Measurements from ENCODE around the gene MKI67. TPM values are rescaled to one million over a fixed set of nuclear protein-coding genes. Genes with fewer than 3 reads are reported as not detected.

MKI67 gene
- total RNA-seq, 3 donors from 2014 or later (not counting 1 experiment from before 2014, with no cell fraction given) = 5.3 to 10.0 (median 6.8) TPM

GRCh38 chr10:128074589-128074988, 51.6 kb downstream of the MKI67 start:
- Mint-ChIP-seq H3K9me3 (no peaks in the 10 kb centered on the region), H3K4me1 (peaks cover 39 to 42% of the 10 kb centered on the region in 2 donors), H3K27me3 (ENCODE audit: low read depth in 2 of 2) (no peaks in the 10 kb centered on the region), H3K4me3 (no peak overlapping the region), H3K36me3 (peaks cover 25% of the 10 kb centered on the region), H3K27ac (peak overlapping the region in 1 of 2 donors; percentile 34)
- ATAC-seq = no peak
- Histone ChIP-seq H3K9me3 (ENCODE audit: control insufficient read depth, insufficient read depth, low read length) (no peaks in the 10 kb centered on the region), H3K4me3 (ENCODE audit: low read length) (no peak overlapping the region), H3K27ac (ENCODE audit: low read length) (no peak overlapping the region), H3K4me1 (ENCODE audit: control insufficient read depth, insufficient read depth, low read length) (peaks cover 10% of the 10 kb centered on the region), H3K27me3 (ENCODE audit: control insufficient read depth, insufficient read depth, low read length) (no peaks in the 10 kb centered on the region), H3K36me3 (ENCODE audit: control insufficient read depth, insufficient read depth, low read length) (peaks cover 97% of the 10 kb centered on the region)
- intact Hi-C loops (cut with micrococcal nuclease) = no loop called here
- 100% methylated on average over 5 of the region's 5 CpGs for WGBS (ENCODE audit: insufficient coverage)
- no peak for TF ChIP-seq CTCF (IDR thresholded peaks at IDR 0.05)
- DNase-seq = no peak

GRCh38 chr10:128073890-128074289, 52.3 kb downstream of the MKI67 start:
- H3K9me3 ChIP-seq (ENCODE audit: control insufficient read depth, insufficient read depth, low read length) = no peaks in the 10 kb centered on the region
- H3K27ac Mint-ChIP-seq = peak overlapping the region; percentile 14 to 55
- peak overlapping the region; percentile 4 for H3K4me3 Mint-ChIP-seq
- H3K36me3 ChIP-seq (ENCODE audit: control insufficient read depth, insufficient read depth, low read length) = peaks cover 97% of the 10 kb centered on the region
- ATAC-seq (peak in 1 of 3 donors; percentile 45), DNase-seq (no peak)
- intact Hi-C loops (cut with micrococcal nuclease) = no loop called here
- H3K4me1 ChIP-seq (ENCODE audit: control insufficient read depth, insufficient read depth, low read length) = peaks cover 16% of the 10 kb centered on the region
- no peak overlapping the region for H3K4me3 ChIP-seq (ENCODE audit: low read length)
- H3K4me1 Mint-ChIP-seq = peaks cover 45 to 47% of the 10 kb centered on the region in 2 donors
- 40% methylated on average over 2 of the region's 2 CpGs for WGBS (ENCODE audit: insufficient coverage)
- H3K9me3 Mint-ChIP-seq = no peaks in the 10 kb centered on the region
- no peaks in the 10 kb centered on the region for H3K27me3 Mint-ChIP-seq (ENCODE audit: low read depth in 2 of 2)
- H3K27me3 ChIP-seq (ENCODE audit: control insufficient read depth, insufficient read depth, low read length) = no peaks in the 10 kb centered on the region
- no peak overlapping the region for H3K27ac ChIP-seq (ENCODE audit: low read length)
- TF ChIP-seq CTCF (IDR thresholded peaks at IDR 0.05) = no peak
- H3K36me3 Mint-ChIP-seq = peaks cover 19% of the 10 kb centered on the region

- H3K36me3 Mint-ChIP-seq = peaks cover 19% of the 10 kb centered on the region
- ATAC-seq (no peak), DNase-seq (no peak)
- Histone ChIP-seq H3K4me3 (ENCODE audit: low read length) (no peak overlapping the region), H3K4me1 (ENCODE audit: control insufficient read depth, insufficient read depth, low read length) (peaks cover 24% of the 10 kb centered on the region), H3K27ac (ENCODE audit: low read length) (no peak overlapping the region), H3K27me3 (ENCODE audit: control insufficient read depth, insufficient read depth, low read length) (no peaks in the 10 kb centered on the region), H3K36me3 (ENCODE audit: control insufficient read depth, insufficient read depth, low read length) (peaks cover 98% of the 10 kb centered on the region), H3K9me3 (ENCODE audit: control insufficient read depth, insufficient read depth, low read length) (no peaks in the 10 kb centered on the region)
- no peaks in the 10 kb centered on the region for H3K27me3 Mint-ChIP-seq (ENCODE audit: low read depth in 2 of 2)
- H3K27ac Mint-ChIP-seq = peak overlapping the region; percentile 14 to 55
- H3K4me1 Mint-ChIP-seq = peaks cover 45 to 47% of the 10 kb centered on the region in 2 donors
- TF ChIP-seq CTCF (IDR thresholded peaks at IDR 0.05) = no peak
- H3K4me3 Mint-ChIP-seq = peak overlapping the region; percentile 4
- intact Hi-C loops (cut with micrococcal nuclease) = no loop called here
- WGBS (ENCODE audit: insufficient coverage) = 99% methylated on average over 14 of the region's 14 CpGs
- no peaks in the 10 kb centered on the region for H3K9me3 Mint-ChIP-seq
Measured at GRCh38 chr10:128072941-128073645, 53.1 kb downstream of the MKI67 start.

- TF ChIP-seq CTCF (IDR thresholded peaks at IDR 0.05) = no peak
- Histone ChIP-seq H3K27ac (ENCODE audit: low read length) (no peak overlapping the region), H3K27me3 (ENCODE audit: control insufficient read depth, insufficient read depth, low read length) (no peaks in the 10 kb centered on the region), H3K4me1 (ENCODE audit: control insufficient read depth, insufficient read depth, low read length) (peaks cover 32% of the 10 kb centered on the region), H3K4me3 (ENCODE audit: low read length) (no peak overlapping the region), H3K36me3 (ENCODE audit: control insufficient read depth, insufficient read depth, low read length) (peaks cover 98% of the 10 kb centered on the region), H3K9me3 (ENCODE audit: control insufficient read depth, insufficient read depth, low read length) (no peaks in the 10 kb centered on the region)
- H3K27ac Mint-ChIP-seq = no peak overlapping the region
- no peak for DNase-seq
- WGBS (ENCODE audit: insufficient coverage) = 94% methylated on average over 6 of the region's 6 CpGs
- no peak for ATAC-seq
- H3K9me3 Mint-ChIP-seq = no peaks in the 10 kb centered on the region
- H3K36me3 Mint-ChIP-seq = peaks cover 24% of the 10 kb centered on the region
- intact Hi-C loops (cut with micrococcal nuclease) = no loop called here
- peaks cover 51 to 53% of the 10 kb centered on the region in 2 donors for H3K4me1 Mint-ChIP-seq
- no peaks in the 10 kb centered on the region for H3K27me3 Mint-ChIP-seq (ENCODE audit: low read depth in 2 of 2)
- no peak overlapping the region for H3K4me3 Mint-ChIP-seq
Measured at GRCh38 chr10:128072046-128072445, 54.2 kb downstream of the MKI67 start.
